ENCODE results near the gene STARD10.

STARD10 gene

DNA sequence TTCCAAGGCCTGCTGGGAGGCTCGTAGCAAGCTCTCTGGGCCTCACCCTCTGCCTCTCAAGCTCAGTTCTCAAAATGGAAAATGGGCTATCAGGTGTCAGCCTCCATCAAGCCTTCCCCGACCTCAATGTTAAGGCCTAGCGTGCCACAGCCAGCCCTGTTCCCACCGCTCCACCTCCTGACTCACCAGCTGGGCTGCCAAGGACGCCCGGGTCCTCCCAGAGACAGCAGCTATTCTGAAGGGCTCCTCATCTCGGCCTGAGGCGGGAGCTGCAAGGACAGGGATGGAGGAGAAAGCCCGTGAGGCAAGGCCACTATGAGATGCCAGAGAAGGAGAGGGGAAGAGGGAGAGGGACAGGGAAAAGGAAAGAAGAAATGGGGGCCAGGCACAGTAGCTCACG is 61.5 kb downstream of the STARD10 start:
- no peak for ATAC-seq (ENCODE audit: low read depth)
- Histone ChIP-seq H3K27ac (ENCODE audit: poor library complexity, severe bottlenecking) (no peak overlapping the region), H3K36me3 (ENCODE audit: low read depth) (no peaks in the 10 kb centered on the region), H3K4me3 (ENCODE audit: severe bottlenecking) (no peak overlapping the region), H3K27me3 (ENCODE audit: insufficient read depth, poor library complexity, severe bottlenecking) (no peaks in the 10 kb centered on the region), H3K9me3 (ENCODE audit: severe bottlenecking) (no peaks in the 10 kb centered on the region), H3K4me1 (ENCODE audit: insufficient read depth, poor library complexity, severe bottlenecking) (peaks cover 20% of the 10 kb centered on the region)
- TF ChIP-seq, protein P1, sequence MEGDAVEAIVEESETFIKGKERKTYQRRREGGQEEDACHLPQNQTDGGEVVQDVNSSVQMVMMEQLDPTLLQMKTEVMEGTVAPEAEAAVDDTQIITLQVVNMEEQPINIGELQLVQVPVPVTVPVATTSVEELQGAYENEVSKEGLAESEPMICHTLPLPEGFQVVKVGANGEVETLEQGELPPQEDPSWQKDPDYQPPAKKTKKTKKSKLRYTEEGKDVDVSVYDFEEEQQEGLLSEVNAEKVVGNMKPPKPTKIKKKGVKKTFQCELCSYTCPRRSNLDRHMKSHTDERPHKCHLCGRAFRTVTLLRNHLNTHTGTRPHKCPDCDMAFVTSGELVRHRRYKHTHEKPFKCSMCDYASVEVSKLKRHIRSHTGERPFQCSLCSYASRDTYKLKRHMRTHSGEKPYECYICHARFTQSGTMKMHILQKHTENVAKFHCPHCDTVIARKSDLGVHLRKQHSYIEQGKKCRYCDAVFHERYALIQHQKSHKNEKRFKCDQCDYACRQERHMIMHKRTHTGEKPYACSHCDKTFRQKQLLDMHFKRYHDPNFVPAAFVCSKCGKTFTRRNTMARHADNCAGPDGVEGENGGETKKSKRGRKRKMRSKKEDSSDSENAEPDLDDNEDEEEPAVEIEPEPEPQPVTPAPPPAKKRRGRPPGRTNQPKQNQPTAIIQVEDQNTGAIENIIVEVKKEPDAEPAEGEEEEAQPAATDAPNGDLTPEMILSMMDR (IDR thresholded peaks at IDR 0.05; ENCODE audit: poor library complexity, severe bottlenecking), result no peak
- DNase-seq (ENCODE audit: low spot score), result no peak

DNA sequence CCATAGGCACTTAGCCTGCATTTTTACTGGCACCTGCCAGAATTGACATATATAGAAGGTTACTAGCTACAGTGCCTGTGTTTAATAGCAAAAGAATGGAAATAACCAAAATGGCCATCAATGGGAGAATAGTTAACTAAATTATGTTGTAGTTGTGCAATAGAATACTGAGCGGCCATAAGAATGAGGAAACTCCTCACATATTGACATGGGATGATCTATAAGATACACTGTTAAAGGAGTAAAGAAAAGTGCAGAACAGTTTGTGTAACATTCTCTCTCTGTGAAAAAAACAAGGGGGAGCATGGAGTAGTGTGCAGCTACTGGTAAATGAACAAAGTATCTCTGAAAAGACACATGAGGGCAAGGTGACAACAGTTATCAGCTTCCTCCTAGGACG is 63.1 kb downstream of the STARD10 start:
- TF ChIP-seq, protein P1 (IDR thresholded peaks at IDR 0.05; ENCODE audit: poor library complexity, severe bottlenecking), result no peak

DNA sequence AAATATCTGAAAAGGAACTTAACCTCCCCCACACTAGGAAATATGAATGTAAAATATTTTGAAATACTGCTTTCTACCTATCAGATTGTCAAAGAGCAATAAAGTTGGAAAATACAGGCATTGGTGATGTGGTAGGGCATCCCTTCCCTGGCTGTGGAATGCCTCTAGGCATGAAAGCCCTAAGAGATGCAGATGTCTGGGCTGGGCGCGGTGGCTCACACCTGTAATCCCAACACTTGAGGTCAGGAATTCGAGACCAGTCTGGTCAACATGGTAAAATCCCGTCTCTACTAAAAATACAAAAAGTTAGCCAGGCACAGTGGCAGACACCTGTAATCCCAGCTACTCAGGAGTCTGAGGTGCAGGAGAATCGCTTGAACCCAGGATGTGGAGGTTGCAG is 63.6 kb downstream of the STARD10 start:
- DNase-seq (ENCODE audit: low spot score) (no peak), ATAC-seq (ENCODE audit: low read depth) (no peak)
- Histone ChIP-seq H3K36me3 (ENCODE audit: low read depth) (no peaks in the 10 kb centered on the region), H3K4me3 (ENCODE audit: severe bottlenecking) (no peak overlapping the region), H3K9me3 (ENCODE audit: severe bottlenecking) (no peaks in the 10 kb centered on the region), H3K4me1 (ENCODE audit: insufficient read depth, poor library complexity, severe bottlenecking) (no peaks in the 10 kb centered on the region), H3K27ac (ENCODE audit: poor library complexity, severe bottlenecking) (no peak overlapping the region), H3K27me3 (ENCODE audit: insufficient read depth, poor library complexity, severe bottlenecking) (no peaks in the 10 kb centered on the region)
- TF ChIP-seq, protein P1 (IDR thresholded peaks at IDR 0.05; ENCODE audit: poor library complexity, severe bottlenecking), result no peak

More for the DNA sequence above, 63.1 kb downstream of the STARD10 start:
- ATAC-seq (ENCODE audit: low read depth), result no peak
- no peak overlapping the region for H3K4me3 ChIP-seq (ENCODE audit: severe bottlenecking)
- no peaks in the 10 kb centered on the region for H3K27me3 ChIP-seq (ENCODE audit: insufficient read depth, poor library complexity, severe bottlenecking)
- peaks cover 5% of the 10 kb centered on the region for H3K4me1 ChIP-seq (ENCODE audit: insufficient read depth, poor library complexity, severe bottlenecking)
- H3K27ac ChIP-seq (ENCODE audit: poor library complexity, severe bottlenecking), result no peak overlapping the region
- no peak for DNase-seq (ENCODE audit: low spot score)
- no peaks in the 10 kb centered on the region for H3K9me3 ChIP-seq (ENCODE audit: severe bottlenecking)
- no peaks in the 10 kb centered on the region for H3K36me3 ChIP-seq (ENCODE audit: low read depth)

DNA sequence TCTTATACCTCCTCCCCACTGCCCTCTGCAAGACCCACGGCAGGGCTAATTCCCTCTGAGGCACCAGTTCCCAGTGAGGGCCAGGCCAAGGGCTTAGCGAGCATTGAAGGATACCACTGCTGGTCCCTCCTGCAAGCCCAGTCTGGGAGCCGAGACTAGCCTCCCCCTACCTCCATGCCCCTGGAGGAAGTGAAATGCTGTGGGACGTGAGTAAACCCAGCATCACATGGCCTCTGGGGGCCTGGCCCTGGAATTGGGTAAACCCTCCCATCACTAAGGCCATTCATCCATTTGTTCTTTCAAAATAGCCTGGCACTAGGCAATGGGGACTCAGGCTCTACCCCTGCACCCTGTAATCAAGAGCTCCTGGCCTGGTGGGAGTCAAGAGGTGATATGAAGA is 66.3 kb downstream of the STARD10 start:
- Histone ChIP-seq H3K27ac (ENCODE audit: poor library complexity, severe bottlenecking) (no peak overlapping the region), H3K4me1 (ENCODE audit: insufficient read depth, poor library complexity, severe bottlenecking) (peaks cover 9% of the 10 kb centered on the region), H3K36me3 (ENCODE audit: low read depth) (no peaks in the 10 kb centered on the region; the same call in 1 of the 2 replicates), H3K4me3 (ENCODE audit: severe bottlenecking) (no peak overlapping the region), H3K27me3 (ENCODE audit: insufficient read depth, poor library complexity, severe bottlenecking) (no peaks in the 10 kb centered on the region), H3K9me3 (ENCODE audit: severe bottlenecking) (no peaks in the 10 kb centered on the region)
- TF ChIP-seq, protein P1 (IDR thresholded peaks at IDR 0.05; ENCODE audit: poor library complexity, severe bottlenecking), result no peak
- DNase-seq (ENCODE audit: low spot score) (no peak), ATAC-seq (ENCODE audit: low read depth) (no peak)

DNA sequence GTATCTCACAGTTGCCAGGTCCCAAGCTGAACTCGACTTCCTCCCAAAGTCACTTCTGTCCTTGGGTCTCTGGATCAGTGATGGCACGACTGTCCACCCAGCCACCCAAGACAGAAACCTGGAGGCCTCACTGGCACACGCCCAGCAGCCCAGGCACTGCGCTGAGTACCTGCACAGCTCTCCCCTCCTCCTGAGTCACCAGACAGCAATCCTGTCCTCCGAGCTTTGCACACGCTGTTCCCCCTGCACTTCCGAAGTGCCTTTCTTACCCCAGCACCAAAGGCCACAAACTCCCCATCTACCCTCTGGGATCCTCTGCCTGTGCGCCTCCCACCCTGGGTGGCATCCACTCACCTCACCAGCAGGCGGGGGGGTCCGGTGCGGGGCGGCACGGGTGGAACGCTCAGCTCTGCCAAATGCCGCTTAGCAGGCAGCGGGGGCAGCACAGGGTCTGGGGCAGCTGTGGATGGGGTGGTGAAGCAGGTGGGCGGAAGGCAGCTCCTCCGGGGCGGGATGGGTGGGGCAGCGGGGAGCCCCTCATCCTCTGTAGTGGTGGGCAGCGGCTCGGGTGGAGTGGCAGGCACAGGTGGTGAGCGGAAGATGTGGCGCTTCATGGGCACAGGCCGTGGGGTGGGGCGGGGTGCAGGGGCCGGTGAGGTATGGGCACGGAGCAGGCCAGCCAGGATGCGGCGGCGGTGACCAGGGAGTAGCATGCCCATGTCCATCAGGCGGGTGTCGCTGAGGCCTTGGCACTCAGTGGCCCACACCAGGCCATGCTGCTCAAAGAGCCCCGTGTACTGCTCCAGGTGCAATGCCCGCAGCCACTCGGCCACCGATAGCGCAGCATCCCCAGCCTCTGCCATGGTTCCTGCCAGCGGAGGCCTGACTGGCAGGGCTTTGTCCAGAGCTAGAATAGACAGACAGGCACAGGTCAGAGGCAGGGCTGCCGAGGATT is 67.3 kb downstream of the STARD10 start:
- peak overlapping the region; percentile 9 for H3K27ac ChIP-seq (ENCODE audit: poor library complexity, severe bottlenecking)
- DNase-seq (ENCODE audit: low spot score) (no peak), ATAC-seq (ENCODE audit: low read depth) (0 out of 3 replicates have a peak, but pooled peaks have one; percentile 8)
- no peak overlapping the region for H3K4me3 ChIP-seq (ENCODE audit: severe bottlenecking)
- H3K36me3 ChIP-seq (ENCODE audit: low read depth), result no peaks in the 10 kb centered on the region; the same call in 1 of the 2 replicates
- H3K4me1 ChIP-seq (ENCODE audit: insufficient read depth, poor library complexity, severe bottlenecking), result peaks cover 9% of the 10 kb centered on the region
- TF ChIP-seq, protein P1 (IDR thresholded peaks at IDR 0.05; ENCODE audit: poor library complexity, severe bottlenecking), result no peak
- no peaks in the 10 kb centered on the region for H3K27me3 ChIP-seq (ENCODE audit: insufficient read depth, poor library complexity, severe bottlenecking)
- H3K9me3 ChIP-seq (ENCODE audit: severe bottlenecking), result no peaks in the 10 kb centered on the region
